ENCODE results near the gene FAM107B.
"Not testable (repeated sequence)": the region's sequence is repeated elsewhere in the genome, so short reads cannot be mapped to it uniquely, and the experiment has no call there.

The FAM107B gene

GRCh38 chr10:14737808-14738545 is 36.7 kb downstream of the FAM107B start:
- DNase-seq (ENCODE audit: insufficient read length, low spot score) (no peak), FAIRE-seq (no peak)

GRCh38 chr10:14736600-14737081 is 38.1 kb downstream of the FAM107B start:
- DNase-seq (ENCODE audit: insufficient read length, low spot score) (no peak), FAIRE-seq (no peak)

GRCh38 chr10:14736043-14736442 is 38.7 kb downstream of the FAM107B start:
- no peak for FAIRE-seq
- no peak for DNase-seq (ENCODE audit: insufficient read length, low spot score)

GRCh38 chr10:14731875-14732512 is 42.7 kb downstream of the FAM107B start:
- FAIRE-seq (no peak), DNase-seq (ENCODE audit: insufficient read length, low spot score) (no peak)

GRCh38 chr10:14728346-14728745 is 46.4 kb downstream of the FAM107B start:
- DNase-seq (ENCODE audit: insufficient read length, low spot score) (no peak), FAIRE-seq (no peak)

GRCh38 chr10:14727924-14728323 is 46.8 kb downstream of the FAM107B start:
- no peak for DNase-seq (ENCODE audit: insufficient read length, low spot score)
- FAIRE-seq: no peak

GRCh38 chr10:14727465-14727864 is 47.2 kb downstream of the FAM107B start:
- DNase-seq (ENCODE audit: insufficient read length, low spot score) (no peak), FAIRE-seq (no peak)

GRCh38 chr10:14724931-14725330 is 49.8 kb downstream of the FAM107B start:
- no peak for DNase-seq (ENCODE audit: insufficient read length, low spot score)
- FAIRE-seq: no peak

- FAIRE-seq: no peak
- DNase-seq (ENCODE audit: insufficient read length, low spot score): no peak
These were observed 51.5 kb downstream of the FAM107B start for GRCh38 chr10:14723052-14723689.

GRCh38 chr10:14717552-14717951 is 57.1 kb downstream of the FAM107B start:
- DNase-seq (ENCODE audit: insufficient read length, low spot score): no peak
- no peak for FAIRE-seq

GRCh38 chr10:14712991-14713424 is 61.7 kb downstream of the FAM107B start:
- DNase-seq (ENCODE audit: insufficient read length, low spot score) (peak; percentile 39), FAIRE-seq (peak; percentile 96)

GRCh38 chr10:14709344-14709743 is 65.4 kb downstream of the FAM107B start:
- DNase-seq (ENCODE audit: insufficient read length, low spot score); FAIRE-seq: not testable (repeated sequence)

- no peak for FAIRE-seq
- DNase-seq (ENCODE audit: insufficient read length, low spot score): no peak
These were observed 67.2 kb downstream of the FAM107B start for GRCh38 chr10:14707481-14707880.

- FAIRE-seq (no peak), DNase-seq (ENCODE audit: insufficient read length, low spot score) (no peak)
These were observed 69.0 kb downstream of the FAM107B start for GRCh38 chr10:14705548-14706230.

GRCh38 chr10:14703631-14704001 is 71.1 kb downstream of the FAM107B start:
- DNase-seq (ENCODE audit: insufficient read length, low spot score): no peak
- FAIRE-seq: no peak

GRCh38 chr10:14701466-14701865 is 73.2 kb downstream of the FAM107B start:
- DNase-seq (ENCODE audit: insufficient read length, low spot score) (no peak), FAIRE-seq (no peak)

- DNase-seq (ENCODE audit: insufficient read length, low spot score) (no peak), FAIRE-seq (no peak)
These were observed 74.2 kb downstream of the FAM107B start for GRCh38 chr10:14700546-14700945.

GRCh38 chr10:14699482-14699881 is 75.2 kb downstream of the FAM107B start:
- FAIRE-seq: no peak
- no peak for DNase-seq (ENCODE audit: insufficient read length, low spot score)

- no peak for DNase-seq (ENCODE audit: insufficient read length, low spot score)
- no peak for FAIRE-seq
These were observed 75.9 kb downstream of the FAM107B start for GRCh38 chr10:14698829-14699170.

GRCh38 chr10:14698111-14698828 is 76.4 kb downstream of the FAM107B start:
- FAIRE-seq (no peak), DNase-seq (ENCODE audit: insufficient read length, low spot score) (peak; percentile 11)

GRCh38 chr10:14697281-14697680 is 77.4 kb downstream of the FAM107B start:
- DNase-seq (ENCODE audit: insufficient read length, low spot score) (no peak), FAIRE-seq (no peak)
